WTC11 (cell line): ENCODE data around the gene DLGAP3. TPM values are rescaled to one million over a fixed set of nuclear protein-coding genes. Genes with fewer than 3 reads are reported as not detected.

Experiments
- ATAC-seq: fragments of 200-7000 bp; cut with Tn5 transposase; 2 replicates; pipeline ENCODE4 v1.10.0; 2021; ENCODE audit warnings: mild to moderate bottlenecking, moderate library complexity
- CTCF ChIA-PET: fragments of 300-600 bp; sonication (Branson Sonifier 250); formaldehyde crosslinking; loops from one replicate; lab custom pipeline; 2021; ENCODE audit warnings: antibody characterized with exemption; lab: Charles Lee
- POLR2A ChIA-PET: fragments of 350-600 bp; sonication (Branson Sonifier 250); formaldehyde crosslinking; loops from one replicate; lab custom pipeline; 2021; ENCODE audit warnings: antibody characterized with exemption; lab: Charles Lee
- DNase-seq: peaks from one replicate; pipeline ENCODE4 v3.0.0; 2021; ENCODE audit warnings: low spot score
- H3K27ac Mint-ChIP-seq: 2 replicates; pipeline ENCODE4 v1.8.0; 2021; ENCODE audit warnings: mixed read lengths
- H3K27me3 Mint-ChIP-seq: 2 replicates; pipeline ENCODE4 v1.8.0; 2021; ENCODE audit warnings: low read depth, mild to moderate bottlenecking, moderate library complexity, mixed read lengths
- H3K36me3 Mint-ChIP-seq: 2 replicates; pipeline ENCODE4 v1.8.0; 2021; ENCODE audit warnings: mixed read lengths
- H3K4me1 Mint-ChIP-seq: 2 replicates; pipeline ENCODE4 v1.8.0; 2022; ENCODE audit warnings: mixed read lengths
- H3K4me3 Mint-ChIP-seq: 2 replicates; pipeline ENCODE4 v1.8.0; 2021; ENCODE audit warnings: mild to moderate bottlenecking, moderate library complexity, mixed read lengths
- H3K9me3 Mint-ChIP-seq: 2 replicates; pipeline ENCODE4 v1.8.0; 2021; ENCODE audit warnings: mixed read lengths
- ATF1 ChIP-seq: sonication (generic); formaldehyde crosslinking; IDR thresholded peaks from 2 replicates; pipeline ENCODE4 v1.8.1; 2023; ENCODE audit warnings: mild to moderate bottlenecking, moderate library complexity, missing genetic modification reagents
- E2F1 ChIP-seq: sonication (generic); formaldehyde crosslinking; IDR thresholded peaks from 2 replicates; pipeline ENCODE4 v1.8.0; 2022; ENCODE audit warnings: mild to moderate bottlenecking, missing genetic modification reagents
- E2F5 ChIP-seq: sonication (generic); formaldehyde crosslinking; IDR thresholded peaks from 2 replicates; pipeline ENCODE4 v1.8.1; 2022; ENCODE audit warnings: mild to moderate bottlenecking, moderate library complexity, missing genetic modification reagents
- ERG ChIP-seq: fragments of 250-450 bp; sonication (Bioruptor Pico); IDR thresholded peaks from 2 replicates; pipeline ENCODE4 v1.8.0; 2021; ENCODE audit warnings: mild to moderate bottlenecking
- GABPB1 ChIP-seq: sonication (generic); formaldehyde crosslinking; IDR thresholded peaks from 2 replicates; pipeline ENCODE4 v1.8.1; 2023; ENCODE audit warnings: mild to moderate bottlenecking, missing genetic modification reagents
- JUN ChIP-seq: sonication (generic); formaldehyde crosslinking; IDR thresholded peaks from 2 replicates; pipeline ENCODE4 v1.8.0; 2023; ENCODE audit warnings: mild to moderate bottlenecking, missing genetic modification reagents
- MXD4 ChIP-seq: fragments of 250-450 bp; sonication (Bioruptor Pico); IDR thresholded peaks from 2 replicates; pipeline ENCODE4 v1.8.0; 2021; ENCODE audit warnings: mild to moderate bottlenecking, moderate library complexity, borderline replicate concordance
- MYBL2 ChIP-seq: sonication (generic); formaldehyde crosslinking; IDR thresholded peaks from 2 replicates; pipeline ENCODE4 v1.8.1; 2023; ENCODE audit warnings: mild to moderate bottlenecking, moderate library complexity, missing genetic modification reagents
- NFE2L1 ChIP-seq: sonication (generic); formaldehyde crosslinking; IDR thresholded peaks from 2 replicates; pipeline ENCODE4 v1.8.1; 2023; ENCODE audit warnings: missing genetic modification reagents
- NR3C1 ChIP-seq: sonication (generic); formaldehyde crosslinking; conservative IDR thresholded peaks from 2 replicates; pipeline ENCODE4 v1.8.1; 2023; ENCODE audit warnings: low read depth, mild to moderate bottlenecking, missing genetic modification reagents
- USF2 ChIP-seq: sonication (generic); formaldehyde crosslinking; IDR thresholded peaks from 2 replicates; pipeline ENCODE4 v1.8.1; 2023; ENCODE audit warnings: mild to moderate bottlenecking, missing genetic modification reagents, moderate library complexity
- ZNF138 ChIP-seq: sonication (generic); formaldehyde crosslinking; conservative IDR thresholded peaks from 2 replicates; pipeline ENCODE4 v1.8.1; 2022; ENCODE audit warnings: mild to moderate bottlenecking, moderate library complexity, missing genetic modification reagents
- ZNF232 ChIP-seq: sonication (generic); formaldehyde crosslinking; IDR thresholded peaks from 2 replicates; pipeline ENCODE4 v1.8.0; 2022; ENCODE audit warnings: mild to moderate bottlenecking, missing genetic modification reagents
- ZNF416 ChIP-seq: fragments of 250-450 bp; sonication (Bioruptor Pico); IDR thresholded peaks from 2 replicates; pipeline ENCODE4 v1.9.0; 2021; ENCODE audit warnings: mild to moderate bottlenecking, inconsistent platforms
- total RNA-seq: library from RNA; stranded (reverse); gene quantifications from 3 replicates; pipeline ENCODE4 v1.2.3, GENCODE V29; 2021

The DLGAP3 gene
- total RNA-seq, 1 experiment from 2014 or later = 11.3 TPM

DNA sequence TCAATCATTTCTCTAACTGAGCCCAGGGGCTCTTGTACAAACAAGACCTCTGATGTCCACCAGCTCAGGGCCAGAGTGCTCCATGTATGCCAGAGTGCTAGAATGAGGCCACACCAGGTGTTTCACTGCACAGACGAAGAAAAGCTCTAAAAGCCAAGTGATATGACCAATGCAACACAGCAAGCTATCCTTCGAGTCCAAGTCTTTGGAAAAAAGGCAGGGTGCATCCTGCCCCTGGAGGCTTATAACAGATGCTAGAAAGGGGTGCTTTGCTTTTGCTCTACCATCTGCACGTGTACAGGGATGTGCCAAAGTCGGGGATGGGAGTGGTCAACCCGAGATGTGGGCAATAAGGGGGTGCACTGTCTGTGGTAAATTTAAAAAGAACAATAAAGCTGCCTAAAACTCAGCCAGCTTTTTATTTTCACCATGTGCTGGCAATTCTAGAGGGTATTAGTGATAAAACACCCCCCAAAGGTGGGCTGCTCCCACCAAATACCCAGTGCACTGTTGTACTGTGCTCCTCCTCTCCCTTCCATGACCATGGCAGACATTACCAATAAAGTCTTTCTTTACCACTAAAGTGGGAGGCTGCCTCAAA lies 102.0 kb downstream of the DLGAP3 start:
- H3K36me3 Mint-ChIP-seq = no peaks in the 10 kb centered on the region
- ATAC-seq = no peak
- no peak for DNase-seq
- H3K9me3 Mint-ChIP-seq = no peaks in the 10 kb centered on the region
- no peak overlapping the region for H3K27ac Mint-ChIP-seq
- TF ChIP-seq E2F1 (no peak), NR3C1 (CRISPR knock-in tag) (no peak), ZNF232 (no peak), ATF1 (CRISPR knock-in tag) (no peak), MXD4 (CRISPR knock-in tag) (no peak), E2F5 (CRISPR knock-in tag) (no peak), ERG (CRISPR knock-in tag) (no peak), MYBL2 (no peak)
- TF ChIP-seq, all 79 proteins: peak for 0
- ChIA-PET CTCF (interaction anchor here (0.6 to 2.1 kb wide), 4 partner anchors 25 to 60 kb away, joined by 3 to 8 read pairs (median 6); no protein-coding TSS in a partner anchor), POLR2A (no interaction called here)
- Mint-ChIP-seq H3K4me3 (no peak overlapping the region), H3K4me1 (no peaks in the 10 kb centered on the region), H3K27me3 (no peaks in the 10 kb centered on the region)

DNA sequence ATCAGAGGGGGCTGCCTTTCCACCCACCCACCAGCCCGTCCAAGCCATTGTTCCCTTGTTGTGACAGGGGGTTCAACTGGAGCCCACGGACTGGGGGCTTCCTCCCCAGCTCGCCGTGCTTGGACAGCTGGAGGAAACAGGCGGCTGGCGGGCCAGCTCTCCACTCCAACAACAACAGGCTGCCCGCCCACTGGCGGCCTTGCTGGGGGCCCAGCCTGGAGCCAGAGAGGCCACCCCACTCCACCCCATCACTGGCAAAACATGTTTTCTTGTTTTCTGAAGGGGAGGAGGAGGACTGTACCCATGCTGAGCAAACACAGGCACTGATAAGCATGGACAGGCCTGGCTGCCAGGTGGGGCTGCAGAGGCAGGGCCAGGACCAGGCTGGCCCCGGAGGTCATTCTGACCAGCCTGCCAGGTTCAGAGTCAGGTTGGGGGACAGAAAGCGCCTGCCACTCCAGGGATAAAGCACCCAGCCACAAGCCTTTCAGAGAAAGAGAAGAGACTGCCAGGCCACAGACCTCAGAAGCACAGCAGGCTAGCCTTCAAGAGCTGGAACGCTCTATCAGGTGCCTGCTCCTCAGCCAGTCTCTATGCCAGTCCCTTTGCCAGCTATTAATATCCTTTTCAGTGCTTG lies 103.9 kb downstream of the DLGAP3 start:
- ChIA-PET CTCF (interaction anchor here (1.8 to 3.4 kb wide), 2 partner anchors 27 to 34 kb away, joined by 7 to 14 read pairs; partner anchors contain the start of gene SMIM12), POLR2A (no interaction called here)
- no peaks in the 10 kb centered on the region for H3K36me3 Mint-ChIP-seq
- ATAC-seq (no peak), DNase-seq (no peak)
- H3K4me3 Mint-ChIP-seq = no peak overlapping the region
- H3K9me3 Mint-ChIP-seq = no peaks in the 10 kb centered on the region
- TF ChIP-seq GABPB1 (0 out of 2 replicates have a peak, but pooled peaks have one; percentile 47), E2F1 (no peak)
- TF ChIP-seq, all 79 proteins: peak for 1
- no peak overlapping the region for H3K27ac Mint-ChIP-seq
- no peaks in the 10 kb centered on the region; the same call in 1 of the 2 replicates for H3K27me3 Mint-ChIP-seq
- no peaks in the 10 kb centered on the region for H3K4me1 Mint-ChIP-seq

DNA sequence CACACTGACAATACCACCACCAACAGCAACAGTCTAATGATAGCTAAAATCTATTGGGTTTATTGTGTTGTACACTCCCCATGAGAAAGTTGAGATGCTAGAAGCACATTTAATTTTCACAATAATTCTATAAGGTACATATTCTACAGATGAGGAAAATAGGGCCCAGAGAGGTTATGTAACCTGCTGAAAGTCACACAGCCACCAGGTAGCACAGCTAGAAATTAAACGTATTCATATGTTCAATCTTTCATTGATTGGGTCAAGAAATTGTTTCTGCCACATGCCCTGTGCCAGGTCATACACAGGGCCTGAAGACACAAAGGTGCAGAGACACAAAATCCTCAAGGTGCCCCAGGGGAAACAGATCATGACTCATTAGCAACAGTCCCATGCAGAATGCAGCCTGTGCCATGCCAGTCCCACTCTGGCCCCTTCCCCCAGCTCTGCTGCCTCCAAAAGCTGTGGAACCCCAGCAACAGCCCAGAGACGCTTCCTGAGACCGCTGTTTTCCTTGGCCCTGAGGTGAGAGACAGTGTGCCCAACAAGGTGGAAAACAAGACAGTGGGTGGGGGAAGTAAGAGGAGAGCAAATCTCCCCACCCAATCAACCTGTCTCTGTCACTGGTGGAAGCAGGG lies 104.5 kb downstream of the DLGAP3 start:
- no peak for DNase-seq
- no peak overlapping the region for H3K4me3 Mint-ChIP-seq
- no peak for ATAC-seq
- ChIA-PET POLR2A (no interaction called here), CTCF (interaction anchor here (1.8 to 3.4 kb wide), 2 partner anchors 28 to 35 kb away, joined by 7 to 14 read pairs; partner anchors contain the start of gene SMIM12)
- no peaks in the 10 kb centered on the region; the same call in 1 of the 2 replicates for H3K27me3 Mint-ChIP-seq
- no peak overlapping the region for H3K27ac Mint-ChIP-seq
- no peaks in the 10 kb centered on the region for H3K4me1 Mint-ChIP-seq
- no peak for TF ChIP-seq JUN (CRISPR knock-in tag)
- no peak for TF ChIP-seq ZNF232
- no peak for TF ChIP-seq USF2
- no peak for TF ChIP-seq E2F5 (CRISPR knock-in tag)
- TF ChIP-seq ZNF138 (CRISPR knock-in tag) = no peak
- no peak for TF ChIP-seq GABPB1
- no peak for TF ChIP-seq ZNF416 (CRISPR knock-in tag)
- TF ChIP-seq NFE2L1 (CRISPR knock-in tag) = no peak
- no peak for TF ChIP-seq ERG (CRISPR knock-in tag)
- no peaks in the 10 kb centered on the region for H3K36me3 Mint-ChIP-seq
- no peaks in the 10 kb centered on the region for H3K9me3 Mint-ChIP-seq
